ENCODE results near the gene TAS2R39.
A peak's percentile ranks its signal among the peaks of the same experiment; 100 is the strongest.
"Not testable (repeated sequence)": the region's sequence is repeated elsewhere in the genome, so short reads cannot be mapped to it uniquely, and the experiment has no call there.

TAS2R39 gene

GRCh38 chr7:143183024-143183423 is at the start of gene TAS2R39:
TSS of gene TAS2R39 (plus strand) at chr7:143183419. CDS start at chr7:143183419, 0 bp downstream.
- no peak for DNase-seq (ENCODE audit: low read depth, low spot score)

DNA sequence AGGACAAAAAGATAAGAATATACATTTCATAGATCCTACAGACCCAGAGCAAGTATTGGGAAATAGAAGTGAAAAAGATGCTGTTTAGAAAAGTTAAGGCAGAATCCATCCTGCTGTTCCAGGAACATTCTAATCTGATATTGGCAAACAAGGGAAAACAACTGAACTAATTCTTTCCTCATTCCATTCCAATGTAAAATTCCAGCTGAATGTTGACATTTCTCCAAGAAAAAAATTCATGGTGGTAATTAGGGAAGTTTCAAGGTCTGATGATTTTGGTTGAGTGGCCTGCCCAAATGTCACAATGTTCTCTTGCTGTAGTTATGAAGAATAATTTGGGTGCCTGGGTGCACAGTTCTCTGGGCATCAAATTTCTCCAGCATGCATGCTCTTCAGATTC is 36.1 kb upstream of the TAS2R39 start:
- DNase-seq (ENCODE audit: low read depth, low spot score) = no peak

DNA sequence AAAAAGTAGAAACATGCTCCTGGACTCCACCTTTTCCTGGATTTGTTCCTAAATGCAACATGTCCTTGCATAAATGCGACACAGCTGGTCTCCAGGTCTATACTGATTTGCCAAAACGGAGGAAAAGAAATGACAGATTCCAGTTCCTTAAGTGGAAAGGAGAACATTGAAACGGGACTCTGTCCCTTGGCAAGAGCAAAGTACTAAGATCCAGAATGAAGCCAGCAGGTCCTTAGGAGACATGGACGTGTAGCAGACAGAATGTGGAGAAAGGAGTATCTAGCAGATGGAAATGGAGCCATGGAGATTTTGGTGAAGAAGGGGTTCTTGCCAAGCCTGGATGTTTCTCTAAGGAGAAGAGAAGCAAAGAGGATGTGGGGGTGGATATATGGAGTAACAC is 35.2 kb upstream of the TAS2R39 start:
- no peak for DNase-seq (ENCODE audit: low read depth, low spot score)

GRCh38 chr7:143148651-143149050 is 34.6 kb upstream of the TAS2R39 start:
- DNase-seq (ENCODE audit: low read depth, low spot score) = no peak

- not testable (repeated sequence) for DNase-seq (ENCODE audit: low read depth, low spot score)
Measured at GRCh38 chr7:143150696-143151095, 32.5 kb upstream of the TAS2R39 start.

DNA sequence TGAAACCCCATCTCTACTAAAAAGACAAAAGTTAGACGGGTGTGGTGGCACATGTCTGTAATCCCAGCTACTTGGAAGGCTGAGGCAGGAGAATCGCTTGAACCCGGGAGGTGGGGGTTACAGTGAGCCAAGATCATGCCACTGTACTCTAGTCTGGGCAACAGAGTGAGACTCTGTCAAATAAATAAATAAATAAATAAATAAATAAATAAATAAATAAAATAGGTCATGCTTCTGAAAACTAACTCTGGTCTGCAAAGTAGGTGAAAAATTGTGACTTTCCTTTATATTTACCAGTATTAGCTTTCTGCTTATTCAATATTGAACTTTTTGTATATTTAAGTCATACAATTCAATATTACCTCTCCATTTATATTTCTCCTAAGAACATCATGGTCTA is 24.6 kb upstream of the TAS2R39 start:
- DNase-seq (ENCODE audit: low read depth, low spot score) = not testable (repeated sequence)

DNA sequence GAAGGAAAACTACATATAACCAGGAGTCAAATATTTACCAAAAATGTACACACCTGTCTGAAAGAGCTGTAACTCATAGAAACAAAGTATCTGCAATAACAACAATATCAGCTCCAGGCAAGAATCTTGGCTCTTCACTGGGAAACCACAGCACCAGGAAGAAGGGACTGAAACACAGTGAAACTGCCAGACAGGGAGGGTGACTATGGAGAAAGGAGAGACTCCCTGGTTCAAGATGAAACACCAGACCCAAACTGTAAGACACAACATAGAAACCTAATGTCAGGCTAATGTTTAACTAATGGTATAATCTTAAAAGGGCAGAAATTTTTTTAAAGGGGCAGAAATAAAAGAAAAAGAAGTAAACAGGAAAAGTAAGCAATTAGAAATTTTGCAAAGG is 11.5 kb upstream of the TAS2R39 start:
- no peak for DNase-seq (ENCODE audit: low read depth, low spot score)

DNA sequence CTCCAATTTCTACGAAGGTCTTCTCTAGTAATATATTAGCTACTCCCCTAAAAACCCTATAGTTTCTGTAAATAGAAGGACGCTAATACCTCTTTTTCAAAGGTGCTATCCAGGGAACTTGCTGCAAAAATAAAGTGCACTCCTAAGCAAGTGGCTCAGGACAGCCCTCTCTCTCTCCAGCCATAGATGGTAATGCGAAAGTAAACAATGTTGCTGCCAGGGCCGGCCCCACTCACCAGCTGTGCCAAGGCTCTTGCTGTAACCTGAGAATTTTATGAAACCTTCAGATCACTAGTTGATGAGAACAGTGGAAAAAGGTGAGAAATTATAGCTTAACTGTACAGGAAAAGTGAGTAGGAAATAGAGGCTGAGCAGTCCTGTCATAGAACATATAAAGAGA is 10.9 kb upstream of the TAS2R39 start:
- no peak for DNase-seq (ENCODE audit: low read depth, low spot score)

DNA sequence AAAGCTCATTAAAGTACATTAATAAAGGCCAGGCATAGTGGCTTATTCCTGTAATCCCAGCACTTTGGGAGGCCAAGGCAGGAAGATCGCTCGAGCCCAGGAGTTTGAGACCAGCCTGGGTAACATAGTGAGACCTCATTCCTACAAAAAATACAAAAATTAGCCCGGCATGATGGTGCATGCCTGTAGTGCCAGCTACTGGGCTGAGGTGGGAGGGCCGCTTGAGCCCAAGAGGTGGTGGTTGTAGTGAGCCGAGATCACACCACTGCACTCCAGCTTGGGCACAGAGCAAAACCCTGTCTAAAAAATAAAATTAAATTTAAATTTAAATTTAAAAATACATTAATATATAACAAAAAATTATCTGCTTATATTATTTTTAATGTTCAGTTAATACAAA is 7.1 kb upstream of the TAS2R39 start:
- no peak for DNase-seq (ENCODE audit: low read depth, low spot score)

DNA sequence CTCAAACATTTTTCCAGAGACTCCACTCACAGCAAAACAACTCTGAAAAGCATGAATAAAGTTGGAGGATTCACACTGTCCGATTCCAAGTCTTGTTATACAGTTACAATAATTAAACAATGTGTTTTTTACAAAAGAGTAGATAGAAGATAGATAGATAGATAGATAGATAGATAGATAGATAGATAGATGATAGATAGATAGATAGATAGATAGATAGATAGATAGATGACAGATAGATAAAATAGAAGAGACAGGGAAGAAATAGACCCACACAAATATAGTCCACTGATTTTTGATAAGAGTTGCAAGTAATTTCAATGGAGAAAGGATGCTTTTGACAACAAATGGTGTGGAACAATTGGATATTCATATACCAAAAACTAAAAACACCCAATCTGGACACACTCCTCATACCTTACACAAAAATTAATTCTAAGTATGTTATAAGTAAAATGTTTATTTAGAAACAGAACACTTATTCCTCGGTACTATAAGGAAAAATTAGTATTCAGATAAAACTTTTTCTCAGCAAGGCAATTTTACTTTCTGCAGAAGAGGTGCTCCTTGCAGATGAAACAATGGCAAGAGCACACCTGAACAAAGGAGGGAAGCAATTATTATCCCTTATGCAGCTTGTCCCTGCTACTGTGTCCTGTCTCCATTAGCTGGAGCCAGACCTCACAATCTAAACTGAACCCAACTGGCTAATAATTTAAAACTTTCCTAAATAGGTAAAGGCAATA is 5.7 kb upstream of the TAS2R39 start:
- no peak for DNase-seq (ENCODE audit: low read depth, low spot score)

GRCh38 chr7:143180771-143181170 is 2.4 kb upstream of the TAS2R39 start:
- not testable (repeated sequence) for DNase-seq (ENCODE audit: low read depth, low spot score)

DNA sequence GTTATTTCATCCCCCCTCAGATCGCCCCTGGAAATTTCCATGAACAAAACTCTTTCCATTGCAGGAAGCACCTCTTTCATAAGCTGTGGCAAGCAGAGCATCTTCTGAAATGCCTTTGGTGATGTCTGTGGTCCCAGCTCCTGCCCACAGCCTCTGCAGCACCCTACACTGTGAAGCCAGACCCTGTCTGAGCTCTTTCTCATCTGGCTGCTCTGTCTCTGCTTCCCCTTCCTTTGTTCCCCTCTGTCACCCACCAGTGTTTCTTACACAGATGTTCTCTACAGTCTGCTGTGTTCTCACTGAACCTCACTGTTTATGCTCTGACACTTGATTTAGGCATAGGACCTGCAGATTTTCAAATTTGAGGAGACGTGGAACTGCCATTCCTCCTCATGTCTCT is 1.9 kb upstream of the TAS2R39 start:
- no peak for DNase-seq (ENCODE audit: low read depth, low spot score)

GRCh38 chr7:143185551-143185950 is 2.3 kb downstream of the TAS2R39 start:
- DNase-seq (ENCODE audit: low read depth, low spot score) = no peak

DNA sequence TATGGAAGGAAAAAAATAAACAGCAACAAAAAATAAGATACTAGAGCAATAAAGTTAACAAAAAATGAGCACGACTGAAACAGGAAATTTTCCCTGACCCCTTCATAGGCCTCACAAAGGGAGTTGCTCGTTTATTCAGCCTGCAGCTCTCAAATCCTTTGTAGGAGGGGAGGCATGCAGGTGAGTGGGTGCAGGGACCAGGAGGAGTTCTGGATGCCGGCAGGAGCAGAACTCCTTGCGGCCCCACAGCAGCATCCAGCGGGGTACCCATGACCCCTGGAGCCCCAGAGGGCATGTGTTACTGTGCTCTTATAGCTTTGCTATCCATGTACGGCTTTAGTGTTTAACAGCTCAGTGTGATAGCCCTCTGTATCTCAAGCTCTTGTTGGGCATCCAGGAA is 5.8 kb downstream of the TAS2R39 start:
- DNase-seq (ENCODE audit: low read depth, low spot score) = no peak

- DNase-seq (ENCODE audit: low read depth, low spot score) = no peak
Measured at GRCh38 chr7:143193880-143194279, 10.7 kb downstream of the TAS2R39 start.

GRCh38 chr7:143199040-143199439 is 15.8 kb downstream of the TAS2R39 start:
- no peak for DNase-seq (ENCODE audit: low read depth, low spot score)

DNA sequence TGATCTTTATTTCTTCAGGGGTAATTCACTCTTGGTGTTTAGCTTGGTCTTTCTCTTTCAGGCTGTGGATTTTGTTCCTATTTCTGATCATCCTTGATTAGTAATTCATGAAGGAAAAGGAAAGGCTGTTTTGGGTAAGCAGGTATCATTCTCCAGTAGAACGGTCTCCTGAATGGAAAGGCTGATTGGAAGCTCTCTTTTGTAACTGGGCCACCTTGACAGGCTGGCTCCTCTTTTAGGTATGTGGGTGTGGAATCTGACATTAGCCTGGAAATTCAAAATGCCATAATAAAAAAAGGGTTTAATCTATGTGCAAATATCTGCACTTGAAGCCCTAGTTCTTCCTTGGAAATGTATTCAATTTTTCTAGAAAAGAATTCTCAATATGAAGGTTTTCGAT is 18.9 kb downstream of the TAS2R39 start:
- no peak for DNase-seq (ENCODE audit: low read depth, low spot score)

DNA sequence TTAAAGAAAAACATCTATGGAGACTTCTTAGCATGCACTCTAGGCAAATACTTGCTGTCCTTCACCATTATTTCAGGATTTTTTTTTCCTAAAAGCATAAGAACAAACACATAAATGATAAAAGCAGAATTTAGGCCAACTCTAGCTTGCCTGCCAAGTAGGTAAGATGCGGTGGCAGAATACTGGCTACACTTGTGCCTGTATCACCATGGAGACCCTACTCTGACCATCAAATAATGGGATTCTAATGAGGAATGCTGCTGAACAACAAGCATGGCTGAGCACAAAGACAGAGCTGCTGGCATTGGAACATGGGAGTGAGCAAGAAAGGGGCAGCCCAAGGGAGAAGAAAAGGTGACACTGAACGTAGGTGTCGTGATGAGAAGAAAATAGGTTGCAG is 20.2 kb downstream of the TAS2R39 start:
- no peak for DNase-seq (ENCODE audit: low read depth, low spot score)

DNA sequence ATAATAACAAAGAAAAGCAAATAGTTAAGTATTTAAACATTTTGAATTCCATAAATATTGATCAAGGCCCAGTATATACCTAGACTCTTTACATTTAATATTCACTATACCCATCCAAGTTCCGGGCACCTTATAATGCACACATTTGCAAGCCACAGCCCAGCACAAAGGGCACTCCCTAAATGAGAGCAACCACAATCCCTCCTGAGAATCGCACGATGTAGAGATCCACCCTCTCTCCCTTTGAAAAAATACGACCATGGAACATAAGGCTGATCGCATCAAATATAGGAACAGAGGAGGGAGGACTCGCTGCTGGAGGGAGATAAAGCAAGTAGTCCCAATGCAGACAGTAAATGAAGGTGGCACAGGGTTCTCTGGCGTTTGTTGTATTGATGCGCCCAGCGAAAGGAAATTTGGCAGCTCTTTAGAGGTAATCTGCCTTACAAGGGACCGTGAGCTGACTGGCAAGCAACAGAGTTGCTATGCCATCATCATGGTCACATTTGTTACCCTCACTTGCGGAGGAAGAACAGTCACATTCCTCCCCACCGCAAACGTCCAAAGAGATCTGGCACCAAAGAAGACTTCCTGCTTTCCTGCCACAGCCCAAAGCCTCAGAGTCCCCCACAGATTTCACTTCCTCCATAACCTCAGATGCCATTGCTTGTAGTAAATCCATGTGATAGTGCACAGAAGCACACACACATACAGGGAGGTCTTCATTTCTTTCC is 22.5 kb downstream of the TAS2R39 start:
- no peak for DNase-seq (ENCODE audit: low read depth, low spot score)

DNA sequence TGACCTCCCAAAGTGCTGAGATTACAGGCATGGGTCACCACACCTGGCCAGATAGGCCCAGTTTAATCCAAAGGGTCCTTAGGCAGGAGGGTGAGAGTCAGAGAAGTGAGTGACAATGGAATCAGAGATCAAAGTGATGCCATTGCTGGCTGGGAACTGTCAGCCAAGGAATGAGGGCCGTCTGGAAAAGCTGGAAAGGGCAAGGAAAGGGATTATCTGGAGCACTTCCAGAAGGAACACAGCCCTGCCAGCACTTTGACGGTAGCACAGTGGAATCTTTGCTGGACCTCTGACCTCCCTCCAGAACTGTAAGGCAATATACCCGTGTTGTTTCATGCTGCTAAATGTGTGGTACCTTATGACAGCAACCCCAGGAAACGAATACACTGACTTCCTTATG is 27.3 kb downstream of the TAS2R39 start:
- no peak for DNase-seq (ENCODE audit: low read depth, low spot score)

DNA sequence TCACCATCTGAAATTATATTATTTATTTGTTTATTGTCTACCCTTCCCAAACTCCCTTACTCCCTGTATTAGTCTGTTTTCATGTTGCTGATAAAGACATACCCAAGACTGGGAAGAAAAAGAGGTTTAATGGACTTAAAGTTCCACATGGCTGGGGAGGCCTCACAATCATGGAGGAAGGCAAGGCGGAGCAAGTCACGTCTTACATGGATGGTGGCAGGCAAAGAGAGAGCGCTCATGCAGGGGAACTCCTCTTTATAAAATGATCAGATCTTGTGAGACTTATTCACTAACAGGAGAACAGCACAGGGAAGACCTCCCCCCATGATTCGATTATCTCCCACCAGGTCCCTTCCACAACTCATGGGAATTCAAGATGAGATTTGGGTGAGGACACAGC is 30.3 kb downstream of the TAS2R39 start:
- DNase-seq (ENCODE audit: low read depth, low spot score) = not testable (repeated sequence)

GRCh38 chr7:143214789-143215679 is 31.8 kb downstream of the TAS2R39 start:
- DNase-seq (ENCODE audit: low read depth, low spot score) = peak; percentile 78
